HG03565 (cell line): Measurements from ENCODE around the gene HYAL1.
"Not testable (repeated sequence)": the region's sequence is repeated elsewhere in the genome, so short reads cannot be mapped to it uniquely, and the experiment has no call there.

Experiments used
- ATAC-seq: cut with Tn5 transposase; IDR thresholded peaks from one replicate; pipeline ENCODE4 v1.9.1; 2021; ENCODE audit warnings: mild to moderate bottlenecking, moderate library complexity; ENCODE audit not compliant: unreplicated experiment

The HYAL1 gene

GRCh38 chr3:50263478-50264382 is 39.6 kb downstream of the HYAL1 start:
- no peak for ATAC-seq

- no peak for ATAC-seq
Measured at GRCh38 chr3:50262778-50263177, 40.6 kb downstream of the HYAL1 start.

DNA sequence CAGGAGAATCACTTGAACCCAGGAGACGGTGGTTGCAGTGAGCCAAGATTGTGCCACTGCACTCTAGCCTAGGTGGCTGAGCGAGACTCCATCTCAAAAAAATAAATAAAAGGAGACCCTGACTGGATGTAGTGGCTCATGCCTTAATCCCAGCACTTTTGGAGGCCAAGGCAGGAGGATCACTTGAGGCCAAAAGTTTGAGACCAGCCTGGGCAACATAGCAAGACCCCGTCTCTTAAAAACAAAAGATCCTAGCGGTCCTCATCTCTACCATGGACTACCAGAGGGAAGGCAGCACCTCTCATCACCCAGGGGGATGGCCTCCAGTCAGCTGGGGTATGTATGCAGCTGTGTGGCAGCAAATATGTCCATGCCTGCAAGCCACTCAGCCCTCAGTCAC is 41.2 kb downstream of the HYAL1 start:
- ATAC-seq = not testable (repeated sequence)

GRCh38 chr3:50261505-50261904 is 41.9 kb downstream of the HYAL1 start:
- ATAC-seq = no peak

GRCh38 chr3:50260942-50261441 is 42.4 kb downstream of the HYAL1 start:
- ATAC-seq = no peak

- peak; percentile 88 for ATAC-seq
Measured at GRCh38 chr3:50260027-50260941, 43.1 kb downstream of the HYAL1 start.

DNA sequence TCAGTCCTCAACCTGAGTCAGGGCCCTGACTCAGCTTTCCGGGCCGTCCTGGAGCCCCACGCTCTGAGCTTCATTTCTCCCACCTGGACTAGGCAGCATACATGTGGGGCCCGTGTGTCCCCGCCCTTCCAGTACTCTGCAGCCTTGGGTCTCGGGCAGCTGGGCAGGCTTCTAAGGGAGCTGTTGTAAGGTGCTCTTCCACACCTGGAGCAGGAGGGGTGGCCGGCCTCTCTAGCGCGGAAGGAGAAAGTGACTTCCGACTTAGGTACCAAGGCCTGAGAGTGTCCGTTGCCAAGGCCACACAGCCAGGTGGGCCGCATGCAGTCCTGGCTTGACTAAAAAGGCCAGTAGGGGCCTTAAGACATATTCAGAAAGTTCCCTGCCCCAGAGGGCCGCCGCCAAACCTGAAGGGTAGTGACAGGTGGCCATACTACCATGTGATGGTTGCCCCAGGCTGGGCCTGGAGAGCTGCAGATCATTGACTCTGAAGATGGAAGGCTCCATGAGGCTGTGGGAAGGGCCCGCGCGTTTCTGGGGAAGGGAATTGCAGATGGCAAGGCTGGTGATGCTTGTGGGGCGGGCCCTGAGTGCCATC is 43.8 kb downstream of the HYAL1 start:
- ATAC-seq = no peak

DNA sequence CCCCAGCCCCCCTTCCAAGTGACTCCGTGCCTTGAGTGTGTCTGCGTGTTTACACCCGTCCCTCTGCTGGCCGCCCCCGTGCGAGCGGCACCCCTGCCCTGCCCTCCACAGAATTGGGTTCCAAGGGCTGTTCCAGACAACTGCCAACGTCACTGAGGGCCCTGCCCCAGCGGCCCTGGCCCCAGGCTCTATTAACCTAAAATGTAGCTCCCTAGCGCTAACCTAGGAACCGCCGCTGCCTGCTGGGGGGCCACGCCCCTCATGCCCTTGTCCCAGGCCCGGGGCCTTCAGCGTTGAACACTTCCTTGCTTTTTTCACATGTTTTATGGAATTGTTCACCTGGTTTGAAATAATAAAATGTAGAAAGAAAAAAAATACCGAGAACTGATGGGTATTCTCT is 44.4 kb downstream of the HYAL1 start:
- ATAC-seq = no peak

- ATAC-seq = no peak
Measured at GRCh38 chr3:50258029-50258680, 45.2 kb downstream of the HYAL1 start.

GRCh38 chr3:50256978-50257890 is 46.1 kb downstream of the HYAL1 start:
- ATAC-seq = no peak

DNA sequence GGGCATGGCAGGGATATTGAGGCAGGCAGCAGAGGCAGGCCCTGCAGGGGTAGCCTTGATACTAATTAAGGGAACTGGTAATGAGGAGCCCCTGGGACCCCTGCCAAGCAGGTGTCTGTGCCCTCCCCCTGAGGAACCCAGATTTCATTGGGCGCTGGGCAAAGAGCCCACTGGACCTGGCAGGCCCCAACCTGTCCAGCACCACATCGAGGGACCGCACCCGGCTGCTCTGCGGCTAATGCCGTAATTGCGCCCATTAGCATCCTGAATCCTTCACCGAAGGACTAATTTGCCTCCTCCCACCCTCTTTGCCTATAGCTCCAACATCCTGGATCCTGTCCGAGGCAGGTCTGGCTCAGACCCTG is 48.1 kb downstream of the HYAL1 start:
- ATAC-seq = no peak

DNA sequence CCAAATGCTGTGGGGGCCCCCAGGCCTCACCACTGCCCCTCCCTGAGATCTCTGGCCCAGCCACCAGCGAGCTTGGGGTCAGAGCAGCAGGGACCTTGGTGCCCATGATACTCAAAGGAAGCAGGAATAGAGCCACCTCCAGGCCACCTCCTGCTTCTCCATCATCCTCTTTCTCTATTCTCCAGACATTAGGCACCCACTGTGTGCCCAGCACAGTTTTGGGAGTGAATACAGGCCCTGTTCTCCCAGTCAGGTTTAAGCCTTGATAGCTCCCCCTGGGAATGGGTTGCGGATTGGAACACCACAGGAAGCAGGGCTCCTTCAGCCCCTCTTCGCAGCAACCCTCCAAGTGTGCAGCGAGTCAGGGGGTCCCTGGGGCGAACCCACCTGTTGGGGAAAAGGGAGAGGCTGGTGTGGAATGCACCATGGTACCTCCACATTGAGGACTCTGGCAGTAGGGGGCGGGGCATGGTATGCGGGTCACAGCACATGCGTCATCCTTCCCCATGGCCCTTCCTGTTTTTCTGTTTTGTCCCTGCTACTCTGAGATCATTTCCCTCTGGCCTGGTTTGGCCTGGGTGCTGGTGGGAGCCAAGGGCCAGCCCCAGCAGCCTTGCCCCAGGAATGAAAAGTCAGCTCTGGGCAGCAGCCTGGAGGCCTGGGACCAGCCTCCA is 48.7 kb downstream of the HYAL1 start:
- ATAC-seq = no peak

- no peak for ATAC-seq
Measured at GRCh38 chr3:50251220-50251619, 52.2 kb downstream of the HYAL1 start.

GRCh38 chr3:50250514-50250913 is 52.9 kb downstream of the HYAL1 start:
- ATAC-seq = no peak
